GM19372 (cell line): ENCODE measurements around the gene TCF7L1.

ENCODE experiments used
- ATAC-seq: cut with Tn5 transposase; IDR thresholded peaks from one replicate; pipeline ENCODE4 v1.9.1; 2021; ENCODE audit warnings: mild to moderate bottlenecking, low read depth, moderate library complexity; ENCODE audit not compliant: unreplicated experiment

The TCF7L1 gene

GRCh38 chr2:85244828-85245227, 111.6 kb downstream of the TCF7L1 start:
- ATAC-seq = no peak

- ATAC-seq = no peak
Measured at GRCh38 chr2:85245891-85246290, 112.7 kb downstream of the TCF7L1 start.

GRCh38 chr2:85246348-85246747, 113.2 kb downstream of the TCF7L1 start:
- ATAC-seq = no peak

GRCh38 chr2:85247610-85248009, 114.4 kb downstream of the TCF7L1 start:
- ATAC-seq = no peak

GRCh38 chr2:85248773-85249509, 115.7 kb downstream of the TCF7L1 start:
- no peak for ATAC-seq

GRCh38 chr2:85250045-85250444, 116.9 kb downstream of the TCF7L1 start:
- no peak for ATAC-seq

DNA sequence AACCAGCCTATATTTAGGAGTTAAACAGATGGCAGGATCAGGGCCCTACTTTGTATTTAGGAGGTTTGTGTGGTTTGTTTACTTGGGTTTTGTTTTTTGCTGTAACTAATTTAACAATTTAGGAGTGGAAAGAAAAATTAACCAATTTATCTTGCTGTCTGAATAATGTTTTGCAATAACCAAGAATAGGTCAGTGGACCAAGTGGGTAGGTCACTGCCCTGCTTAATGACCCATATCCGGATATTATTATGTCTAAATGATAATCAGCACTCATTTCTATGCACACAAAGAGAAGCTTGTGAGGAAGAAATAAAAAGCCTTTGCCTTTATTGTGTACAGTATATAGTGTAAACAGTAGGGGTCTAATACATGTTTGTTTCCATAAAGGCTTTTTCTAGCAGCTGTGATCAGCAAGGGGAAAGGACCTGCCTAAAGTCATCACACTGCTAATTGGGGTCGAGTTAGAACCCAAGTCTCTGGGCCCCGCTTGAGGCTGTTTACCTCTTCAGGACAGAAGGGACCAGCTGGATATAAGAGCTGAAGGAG, 118.0 kb downstream of the TCF7L1 start:
- ATAC-seq = no peak

DNA sequence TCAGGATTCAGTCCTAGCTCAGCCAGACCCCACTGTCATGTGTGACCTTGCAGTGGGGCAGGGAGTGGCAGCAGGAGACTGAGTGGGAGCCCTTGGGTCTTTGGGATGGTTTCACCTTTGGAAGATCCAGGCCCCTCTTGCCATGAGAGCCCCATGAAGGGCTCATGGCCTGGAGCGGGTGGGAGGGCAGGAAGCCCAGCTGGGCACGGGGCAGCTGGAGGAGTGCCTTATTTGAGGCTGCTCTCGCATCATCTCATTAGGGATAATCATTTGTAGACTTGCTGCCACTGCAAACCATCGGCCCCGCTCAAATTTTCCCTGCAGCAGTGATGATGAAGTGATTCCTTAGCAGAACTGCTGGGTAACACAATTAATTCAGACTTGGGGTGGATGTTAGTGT, 120.7 kb downstream of the TCF7L1 start:
- ATAC-seq = no peak

GRCh38 chr2:85254540-85255300, 121.5 kb downstream of the TCF7L1 start:
- no peak for ATAC-seq

DNA sequence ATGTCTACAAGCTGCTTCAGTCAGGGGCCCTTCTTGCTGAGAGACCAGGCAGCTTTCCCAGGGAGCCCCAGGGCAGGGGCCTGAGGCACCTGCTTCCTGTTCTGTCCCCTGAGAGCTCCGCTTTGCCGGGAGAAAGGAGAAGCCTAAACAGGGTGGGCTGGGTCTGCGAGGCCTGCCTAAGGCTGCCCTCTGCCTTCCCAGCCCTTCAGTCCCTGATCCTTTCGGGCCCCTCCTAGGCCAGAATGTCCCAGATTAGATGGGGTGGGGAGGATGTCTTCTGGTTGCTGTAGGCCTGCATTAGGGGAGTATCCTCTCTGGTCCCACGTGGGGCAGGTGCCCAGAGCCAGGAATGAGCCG, 122.2 kb downstream of the TCF7L1 start:
- ATAC-seq = no peak

GRCh38 chr2:85255813-85256594, 122.8 kb downstream of the TCF7L1 start:
- no peak for ATAC-seq

- ATAC-seq = no peak
Measured at GRCh38 chr2:85257359-85257969, 124.3 kb downstream of the TCF7L1 start.

- no peak for ATAC-seq
Measured at GRCh38 chr2:85257970-85258605, 124.9 kb downstream of the TCF7L1 start.

DNA sequence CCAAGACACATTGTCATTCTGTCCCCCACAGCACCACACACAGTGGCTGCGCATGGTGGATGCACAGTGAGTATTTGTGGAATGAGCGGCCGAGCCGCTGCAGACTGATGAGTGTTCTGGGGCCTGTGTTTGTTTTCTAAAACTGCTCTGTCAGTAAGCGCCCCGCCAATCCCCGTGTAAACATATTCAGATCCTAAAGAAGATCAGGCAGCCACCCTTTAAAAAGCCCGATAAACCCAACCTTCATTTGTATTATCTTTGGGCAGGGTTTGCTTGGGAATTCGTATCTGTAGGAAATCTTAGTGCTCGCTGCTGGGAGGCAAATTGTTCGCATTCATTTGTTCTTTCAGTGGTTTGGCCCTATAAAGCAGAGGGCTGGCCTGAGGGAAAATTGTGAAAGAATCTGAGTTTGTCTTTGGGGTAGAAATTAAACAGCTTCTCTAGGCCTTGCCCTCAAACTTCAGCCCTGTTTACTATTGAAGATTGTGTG, 126.0 kb downstream of the TCF7L1 start:
- no peak for ATAC-seq

GRCh38 chr2:85259879-85260278, 126.7 kb downstream of the TCF7L1 start:
- no peak for ATAC-seq

- ATAC-seq = no peak
Measured at GRCh38 chr2:85263591-85263990, 130.4 kb downstream of the TCF7L1 start.

GRCh38 chr2:85264471-85264870, 131.3 kb downstream of the TCF7L1 start:
- ATAC-seq = no peak

GRCh38 chr2:85265304-85265703, 132.1 kb downstream of the TCF7L1 start:
- ATAC-seq = no peak

- peak; percentile 77 for ATAC-seq
Measured at GRCh38 chr2:85266146-85267041, 133.2 kb downstream of the TCF7L1 start.
